ACHN (cell line): ENCODE data around the gene SLC27A5.
A peak's percentile ranks its signal among the peaks of the same experiment; 100 is the strongest.
"Not testable (repeated sequence)": the region's sequence is repeated elsewhere in the genome, so short reads cannot be mapped to it uniquely, and the experiment has no call there.

Source experiments
- DNase-seq: peaks from one replicate; pipeline ENCODE4 v3.0.0-alpha.2; 2015
- in situ Hi-C: cut with HindIII; loops from 2 replicates; pipeline ENCODE4 v1.10.0; 2017; ENCODE audit warnings: low sequenced_read_pairs, low pct_ligation_motif_present, low pct_unique_long_range_greater_than_20kb

SLC27A5 gene

DNA sequence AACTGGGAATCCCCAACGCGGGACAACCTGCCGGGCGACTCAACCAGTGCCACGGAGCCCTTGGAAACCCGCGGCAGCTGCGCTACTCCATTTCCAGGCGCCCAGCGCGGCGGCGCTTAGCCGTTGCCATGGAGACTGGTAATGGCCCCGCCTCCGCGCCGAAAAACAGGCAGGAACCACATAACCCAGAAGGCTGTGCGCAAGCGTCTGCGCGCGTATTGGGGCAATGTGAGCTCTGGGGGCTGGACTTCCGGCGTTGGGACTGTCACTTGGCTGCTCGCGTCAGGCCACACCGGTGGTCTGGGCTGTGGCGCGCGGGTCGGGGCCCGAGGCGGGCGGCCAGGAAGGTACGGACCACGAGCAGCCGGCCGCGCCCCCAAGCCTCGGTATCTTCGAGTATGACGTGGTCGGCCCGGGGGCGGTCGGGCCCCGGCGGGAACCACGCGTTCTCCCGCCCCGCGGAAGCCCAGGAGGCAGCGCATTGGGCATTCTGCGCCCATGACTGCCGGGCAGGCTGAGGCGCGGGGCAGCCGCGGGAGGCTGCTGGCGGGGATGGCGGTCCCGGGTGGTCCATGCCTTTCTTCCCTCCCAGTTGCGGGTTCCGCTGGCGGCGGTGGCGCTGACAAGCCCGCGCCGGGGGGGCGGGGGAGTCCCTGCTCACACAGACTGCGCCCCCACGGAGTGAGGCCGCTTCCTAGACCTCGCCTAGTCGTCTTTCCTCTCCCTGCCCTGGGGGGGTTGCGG lies 60.3 kb downstream of the SLC27A5 start, which contains the start of gene ZNF324B:
ZNF324B (plus strand) TSS at position 265 of the 744 bp plus-strand sequence. CDS start 2,080 bp downstream, outside the sequence.
- peak; percentile 94 for DNase-seq
- in situ Hi-C loops, result no loop called here

DNA sequence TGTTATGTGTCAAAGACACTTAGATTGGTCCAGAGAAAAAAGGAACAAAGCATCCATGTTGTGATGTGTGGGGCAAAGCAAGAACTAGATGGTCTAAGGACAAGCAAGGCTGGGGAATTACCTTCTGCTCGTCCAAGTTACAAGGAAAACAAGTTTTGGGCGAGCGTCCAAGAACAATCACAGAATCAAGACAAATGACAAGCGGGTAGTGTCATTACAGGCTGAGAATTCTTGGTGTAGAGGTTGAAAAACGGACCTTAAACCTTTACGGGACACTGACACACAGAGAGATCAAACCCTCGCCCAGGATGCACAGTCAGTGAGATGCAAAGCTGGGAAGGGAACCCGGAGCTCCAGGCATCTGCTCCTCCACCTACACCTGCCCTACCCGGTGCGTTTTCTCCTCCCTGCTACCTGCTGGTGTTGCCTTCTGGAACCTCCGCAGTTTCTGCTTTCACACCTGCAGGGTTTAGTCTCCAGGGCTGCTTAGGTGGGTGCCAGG lies 60.9 kb downstream of the SLC27A5 start:
- in situ Hi-C loops, result no loop called here
- no peak for DNase-seq

DNA sequence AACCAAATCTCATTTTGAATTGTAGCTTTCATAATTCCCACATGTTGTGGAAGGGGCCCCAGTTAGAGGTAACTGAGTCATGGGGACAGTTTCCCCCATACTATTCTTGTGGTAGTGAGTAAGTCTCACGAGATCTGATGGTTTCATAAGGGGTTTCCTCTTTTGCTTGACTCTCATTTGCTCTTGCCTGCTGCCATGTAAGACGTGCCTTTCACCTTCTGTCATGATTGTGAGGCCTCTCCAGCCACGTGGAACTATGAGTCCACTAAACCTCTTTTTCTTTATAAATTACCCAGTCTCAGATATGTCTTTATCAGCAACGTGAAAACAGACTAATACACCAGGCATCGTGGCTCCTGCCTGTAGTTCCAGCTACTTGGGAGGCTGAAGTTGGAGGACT lies 61.8 kb downstream of the SLC27A5 start:
- not testable (repeated sequence) for DNase-seq

DNA sequence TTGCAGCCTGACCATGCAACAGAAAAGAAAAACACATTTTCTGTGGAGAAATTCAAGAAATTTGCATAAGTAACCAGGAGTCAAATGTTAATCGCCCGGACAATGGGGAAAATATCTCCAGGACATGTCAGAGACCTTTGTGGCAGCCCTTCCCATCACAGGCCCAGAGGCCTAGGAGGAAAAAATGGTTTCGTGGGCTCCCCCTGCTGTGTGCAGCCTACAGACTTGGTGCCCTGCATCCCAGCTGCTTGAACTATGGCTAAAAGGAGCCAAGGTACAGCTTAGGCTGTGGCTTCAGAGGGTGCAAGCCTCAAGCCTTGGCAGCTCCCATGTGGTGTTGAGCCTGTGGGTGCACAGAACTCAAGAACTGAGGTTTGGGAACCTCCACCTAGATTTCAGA lies 62.9 kb downstream of the SLC27A5 start:
- in situ Hi-C loops, DNase-seq: not testable (repeated sequence)

More for the DNA sequence above, 61.8 kb downstream of the SLC27A5 start:
- in situ Hi-C loops, result not testable (repeated sequence)
